Thoracic aorta (tissue), 2 donors: ENCODE results near the gene MIER2. TPM values are rescaled to one million over a fixed set of nuclear protein-coding genes. Genes with fewer than 3 reads are reported as not detected.

Source experiments
- ATAC-seq: fragments of 150-250 bp; one replicate; pipeline ENCODE4 v1.8.0; 2017; ENCODE audit warnings: low read depth; ENCODE audit not compliant: insufficient number of reproducible peaks, low FRiP score
- DNase-seq: peaks from one replicate; pipeline ENCODE4 v3.0.0-alpha.2; 2020; ENCODE audit warnings: low spot score
- H3K27ac ChIP-seq, 2 donors: fragments of 200-600 bp; sonication (generic); 1 replicate in 1 of 2; 2 replicates in 1 of 2; pipeline ENCODE4 v1.5.1; 2016; ENCODE audit warnings: mild to moderate bottlenecking in 2 of 2, moderate library complexity in 2 of 2
- H3K27me3 ChIP-seq: fragments of 200-600 bp; sonication (generic); replicated peaks from 2 replicates; pipeline ENCODE4 v1.6.0; 2016; ENCODE audit warnings: mild to moderate bottlenecking; ENCODE audit not compliant: insufficient read depth
- H3K36me3 ChIP-seq: fragments of 200-600 bp; sonication (generic); one replicate; pipeline ENCODE4 v1.5.1; 2016
- H3K4me1 ChIP-seq, 2 donors: fragments of 200-600 bp; sonication (generic); 1 replicate in 1 of 2; 2 replicates in 1 of 2; pipeline versions ENCODE4 v1.5.1 to v1.6.0; 2016; ENCODE audit warnings: low read depth in 2 of 2, mild to moderate bottlenecking in 1 of 2; ENCODE audit not compliant: control insufficient read depth in 1 of 2
- H3K4me3 ChIP-seq: fragments of 200-600 bp; sonication (generic); 2 replicates; pipeline ENCODE4 v1.5.1; 2016; ENCODE audit warnings: mild to moderate bottlenecking
- H3K9me3 ChIP-seq: fragments of 200-600 bp; sonication (generic); 2 replicates; pipeline ENCODE4 v1.5.1; 2016
- total RNA-seq, 2 donors: library from RNA; depleted of rRNA; stranded (reverse); fragments of >200 nt; gene quantifications; one replicate each; pipeline versions ENCODE4 v1.1.0 to v1.2.3, GENCODE V29; 2016
- TF ChIP-seq, protein P1 (sequence below): fragments of 200-600 bp; sonication (generic); IDR thresholded peaks from one replicate; pipeline ENCODE4 v1.5.1; 2019; ENCODE audit warnings: antibody characterized with exemption

Gene MIER2
- total RNA-seq, 2 donors from 2014 or later = 8.8 to 43.6 TPM

DNA sequence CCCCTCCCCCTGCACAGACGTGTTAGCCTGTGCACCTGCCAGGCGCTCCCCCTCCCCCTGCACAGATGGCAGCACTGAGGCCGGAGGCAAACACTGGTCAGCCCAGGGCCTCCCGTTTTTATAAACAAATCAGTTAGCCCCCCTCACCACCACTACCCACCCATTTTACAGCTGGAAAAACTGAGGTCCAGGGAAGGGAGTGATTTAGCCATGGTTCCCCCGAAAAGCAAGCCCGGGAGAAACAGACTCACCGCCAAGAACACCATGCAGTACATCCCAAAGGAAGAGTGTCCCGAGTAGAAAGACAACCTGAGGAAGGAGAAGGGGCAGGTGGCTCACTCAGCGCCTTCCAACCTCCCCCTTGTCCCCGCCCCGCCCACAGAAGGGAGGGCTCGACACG lies 62.1 kb downstream of the MIER2 start:
- H3K27ac ChIP-seq = no peak overlapping the region
- TF ChIP-seq, protein P1, sequence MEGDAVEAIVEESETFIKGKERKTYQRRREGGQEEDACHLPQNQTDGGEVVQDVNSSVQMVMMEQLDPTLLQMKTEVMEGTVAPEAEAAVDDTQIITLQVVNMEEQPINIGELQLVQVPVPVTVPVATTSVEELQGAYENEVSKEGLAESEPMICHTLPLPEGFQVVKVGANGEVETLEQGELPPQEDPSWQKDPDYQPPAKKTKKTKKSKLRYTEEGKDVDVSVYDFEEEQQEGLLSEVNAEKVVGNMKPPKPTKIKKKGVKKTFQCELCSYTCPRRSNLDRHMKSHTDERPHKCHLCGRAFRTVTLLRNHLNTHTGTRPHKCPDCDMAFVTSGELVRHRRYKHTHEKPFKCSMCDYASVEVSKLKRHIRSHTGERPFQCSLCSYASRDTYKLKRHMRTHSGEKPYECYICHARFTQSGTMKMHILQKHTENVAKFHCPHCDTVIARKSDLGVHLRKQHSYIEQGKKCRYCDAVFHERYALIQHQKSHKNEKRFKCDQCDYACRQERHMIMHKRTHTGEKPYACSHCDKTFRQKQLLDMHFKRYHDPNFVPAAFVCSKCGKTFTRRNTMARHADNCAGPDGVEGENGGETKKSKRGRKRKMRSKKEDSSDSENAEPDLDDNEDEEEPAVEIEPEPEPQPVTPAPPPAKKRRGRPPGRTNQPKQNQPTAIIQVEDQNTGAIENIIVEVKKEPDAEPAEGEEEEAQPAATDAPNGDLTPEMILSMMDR = no peak
- H3K9me3 ChIP-seq = no peaks in the 10 kb centered on the region
- no peaks in the 10 kb centered on the region for H3K36me3 ChIP-seq
- H3K27me3 ChIP-seq = no peaks in the 10 kb centered on the region
- H3K4me3 ChIP-seq = no peak overlapping the region
- H3K4me1 ChIP-seq = no peaks in the 10 kb centered on the region
- no peak for DNase-seq
- ATAC-seq = no peak

DNA sequence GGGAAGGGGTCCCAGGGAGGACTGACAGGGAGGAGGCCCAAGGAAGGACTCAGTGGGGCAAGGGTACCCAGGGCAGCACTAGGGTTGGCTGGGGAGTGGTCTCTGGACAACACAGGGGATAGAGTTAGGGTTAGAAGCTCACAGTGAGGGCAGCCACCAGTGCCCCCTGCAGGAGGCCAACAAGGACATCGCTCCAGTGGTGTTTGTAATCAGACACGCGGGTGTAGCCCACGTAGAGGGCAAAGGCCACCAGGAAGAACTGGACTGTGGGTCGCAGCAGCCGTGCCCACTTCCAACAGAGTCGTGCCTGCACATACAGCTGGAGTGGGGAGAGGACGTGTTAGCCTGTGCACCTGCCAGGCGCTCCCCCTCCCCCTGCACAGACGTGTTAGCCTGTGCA lies 62.6 kb downstream of the MIER2 start:
- DNase-seq = no peak
- H3K27ac ChIP-seq = no peak overlapping the region

DNA sequence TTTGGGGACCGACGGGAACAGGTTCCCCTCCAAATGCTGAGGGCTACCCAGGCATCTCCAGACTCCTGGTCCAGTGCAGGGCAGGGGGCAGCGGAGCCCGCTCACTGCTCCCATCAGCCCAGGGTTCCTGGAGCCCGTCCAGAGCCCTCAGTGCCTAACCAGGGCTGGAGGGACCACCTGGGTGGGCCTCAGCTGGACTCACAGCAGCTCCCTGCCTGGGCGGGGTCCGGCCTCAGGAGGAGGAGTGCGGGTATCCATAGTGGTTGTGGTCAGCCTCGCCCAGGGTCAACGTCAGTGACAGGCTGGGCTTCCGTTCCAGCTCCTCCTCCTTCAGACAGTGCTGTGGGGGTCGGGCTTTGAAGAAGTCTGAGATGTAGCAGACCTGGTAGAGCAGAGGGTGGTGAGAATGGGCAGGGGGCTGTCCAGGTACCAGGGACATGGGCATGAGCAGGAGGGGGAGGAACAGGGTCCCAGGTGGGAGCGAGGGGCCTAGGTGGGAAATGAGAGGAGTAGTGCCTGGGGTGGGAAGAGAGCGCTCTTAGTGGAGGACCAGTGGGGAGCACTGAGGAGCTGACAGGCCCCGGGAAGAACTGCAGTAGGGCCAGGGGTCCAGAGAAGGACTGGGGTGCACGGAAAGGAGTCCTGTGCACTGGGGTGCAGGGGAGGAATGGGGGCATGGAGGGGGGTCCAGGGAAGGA lies 63.3 kb downstream of the MIER2 start:
- Histone ChIP-seq H3K9me3 (no peaks in the 10 kb centered on the region), H3K27me3 (no peaks in the 10 kb centered on the region), H3K36me3 (no peaks in the 10 kb centered on the region), H3K27ac (no peak overlapping the region), H3K4me1 (no peaks in the 10 kb centered on the region), H3K4me3 (no peak overlapping the region)
- DNase-seq (no peak), ATAC-seq (no peak)
- TF ChIP-seq, protein P1 = no peak

More for the DNA sequence above, 62.6 kb downstream of the MIER2 start:
- Histone ChIP-seq H3K4me1 (no peaks in the 10 kb centered on the region), H3K36me3 (no peaks in the 10 kb centered on the region), H3K9me3 (no peaks in the 10 kb centered on the region), H3K4me3 (no peak overlapping the region), H3K27me3 (no peaks in the 10 kb centered on the region)
- ATAC-seq = no peak
- TF ChIP-seq, protein P1 = no peak

DNA sequence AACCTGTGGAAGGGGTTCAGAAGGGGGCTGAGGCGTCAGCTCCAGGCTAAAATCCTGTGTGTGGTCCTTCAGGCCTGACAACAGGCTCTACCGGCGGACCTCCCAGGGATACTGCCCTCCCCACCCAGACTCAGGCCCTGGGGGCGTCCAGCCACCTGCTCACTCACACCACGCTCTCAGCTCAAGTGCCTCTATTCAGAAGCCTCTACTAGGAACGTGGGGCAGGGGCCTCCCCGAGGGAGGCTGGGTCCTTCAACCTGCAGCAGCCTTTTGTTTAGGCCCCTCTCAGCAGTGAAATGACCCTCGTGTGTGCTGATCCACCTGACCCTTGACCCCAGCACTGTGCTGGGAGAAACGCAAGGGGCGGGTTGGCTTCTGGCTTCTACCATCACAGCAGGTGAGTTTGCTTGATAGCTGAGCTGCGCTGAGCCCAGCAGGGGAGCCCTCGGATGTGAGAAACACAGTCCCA lies 64.0 kb downstream of the MIER2 start:
- no peaks in the 10 kb centered on the region for H3K4me1 ChIP-seq
- no peaks in the 10 kb centered on the region for H3K27me3 ChIP-seq
- H3K27ac ChIP-seq = no peak overlapping the region
- no peak for ATAC-seq
- H3K9me3 ChIP-seq = no peaks in the 10 kb centered on the region
- TF ChIP-seq, protein P1 = no peak
- H3K36me3 ChIP-seq = no peaks in the 10 kb centered on the region
- no peak for DNase-seq
- H3K4me3 ChIP-seq = no peak overlapping the region

DNA sequence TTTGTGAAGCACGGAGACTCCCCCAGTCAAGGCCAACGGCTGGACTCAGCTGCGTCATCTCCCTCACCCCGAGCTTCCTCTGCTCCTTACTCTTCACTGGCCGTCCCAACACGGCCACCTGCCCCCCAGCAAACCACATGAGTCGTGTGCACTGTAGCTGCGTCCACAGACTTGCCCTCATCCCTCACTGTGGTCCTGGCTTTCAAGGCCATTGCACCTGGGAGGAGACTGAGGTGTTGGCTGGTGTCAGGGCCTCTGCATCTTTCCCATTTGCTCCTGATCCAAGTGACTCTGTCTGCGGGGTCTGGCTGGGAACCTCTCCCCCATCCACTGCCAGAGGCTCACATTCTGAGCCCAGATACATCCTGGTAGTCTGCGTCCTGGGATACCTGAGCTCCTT lies 64.9 kb downstream of the MIER2 start:
- TF ChIP-seq, protein P1 = no peak
- ATAC-seq (no peak), DNase-seq (no peak)
- H3K27me3 ChIP-seq = no peaks in the 10 kb centered on the region
- no peak overlapping the region for H3K4me3 ChIP-seq
- no peaks in the 10 kb centered on the region for H3K36me3 ChIP-seq
- H3K9me3 ChIP-seq = no peaks in the 10 kb centered on the region
- H3K4me1 ChIP-seq = no peaks in the 10 kb centered on the region
- H3K27ac ChIP-seq = no peak overlapping the region
